Measurements from ENCODE around the gene LINC00305.

The LINC00305 gene

DNA sequence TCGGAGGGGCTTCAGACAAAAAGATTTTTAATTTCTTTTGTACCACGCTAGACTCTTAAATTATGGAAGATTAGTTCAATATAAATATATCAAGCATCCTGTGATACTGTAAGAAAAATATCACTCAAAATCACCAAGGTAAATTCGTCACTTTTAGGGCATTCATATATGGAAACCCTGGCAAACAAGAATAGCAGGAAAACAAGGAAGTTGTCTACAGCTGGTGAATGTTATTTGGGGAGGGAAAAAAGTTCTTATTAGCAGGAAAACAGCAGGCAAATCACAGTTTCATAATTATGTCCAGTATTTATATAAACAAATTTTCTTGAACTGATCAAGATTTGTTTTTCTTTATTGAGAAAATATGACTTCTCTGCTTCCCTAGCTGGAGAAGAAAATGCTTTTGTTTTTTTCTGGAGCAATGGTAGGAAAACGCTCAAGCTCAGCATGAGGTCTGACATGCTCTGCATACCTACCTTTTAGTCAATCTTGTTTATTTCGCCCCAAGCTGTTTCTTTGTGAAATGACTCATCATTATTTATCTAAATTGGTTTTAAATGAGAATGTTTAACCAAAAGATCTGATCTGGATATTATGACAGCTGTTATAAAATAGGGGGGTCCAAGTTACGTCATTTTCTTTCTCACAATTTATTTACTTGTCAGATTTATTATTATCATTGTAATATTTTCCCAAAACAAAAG lies 14.7 kb downstream of the LINC00305 start:
- Mint-ChIP-seq H3K4me1 (ENCODE audit: low read depth) (no peaks in the 10 kb centered on the region), H3K27me3 (peaks cover 5% of the 10 kb centered on the region), H3K36me3 (no peaks in the 10 kb centered on the region), H3K27ac (no peak overlapping the region), H3K4me3 (no peak overlapping the region), H3K9me3 (ENCODE audit: low read depth) (no peaks in the 10 kb centered on the region)

DNA sequence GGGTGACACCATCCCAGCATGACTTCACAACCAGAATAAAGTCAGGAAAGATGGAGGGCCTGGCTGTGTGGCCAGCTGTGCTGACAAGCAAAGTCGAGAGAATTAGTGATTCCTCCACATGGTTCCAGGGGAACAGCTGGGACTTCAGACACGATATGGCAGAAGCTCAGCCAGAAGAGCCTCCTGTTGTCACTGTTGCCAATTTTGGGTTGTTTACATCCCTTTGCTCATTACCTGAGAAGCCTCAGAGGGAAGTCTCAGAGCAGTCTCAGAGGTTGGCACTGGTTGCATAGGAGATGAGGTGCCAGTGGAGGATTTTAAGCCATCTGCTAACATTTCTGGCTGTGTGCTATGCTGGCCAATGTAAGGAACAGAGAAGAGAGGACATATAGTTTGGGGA lies 16.0 kb downstream of the LINC00305 start:
- Mint-ChIP-seq H3K4me1 (ENCODE audit: low read depth) (no peaks in the 10 kb centered on the region), H3K27me3 (peaks cover 5% of the 10 kb centered on the region), H3K36me3 (no peaks in the 10 kb centered on the region), H3K27ac (no peak overlapping the region), H3K9me3 (ENCODE audit: low read depth) (no peaks in the 10 kb centered on the region), H3K4me3 (no peak overlapping the region)

DNA sequence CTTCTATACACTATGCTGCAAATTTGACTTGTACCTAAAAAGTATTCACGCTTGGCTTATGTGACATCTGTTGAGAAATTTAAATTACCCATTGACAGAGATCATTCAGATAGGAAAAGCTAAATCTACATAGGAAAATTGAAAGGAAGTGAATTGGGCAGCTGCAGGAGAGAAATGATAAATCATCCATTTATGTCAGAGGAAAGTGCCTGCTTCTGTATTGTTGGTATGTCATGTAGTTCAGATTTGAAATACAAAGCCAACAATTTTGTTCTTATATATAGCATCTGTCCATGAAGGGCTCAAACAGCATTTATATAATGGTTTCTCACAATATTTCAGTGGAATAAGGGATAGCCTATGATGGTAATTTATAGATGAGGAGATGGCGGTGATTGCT lies 17.6 kb downstream of the LINC00305 start:
- no peaks in the 10 kb centered on the region for H3K9me3 Mint-ChIP-seq (ENCODE audit: low read depth)
- no peak overlapping the region for H3K4me3 Mint-ChIP-seq
- no peaks in the 10 kb centered on the region for H3K4me1 Mint-ChIP-seq (ENCODE audit: low read depth)
- H3K36me3 Mint-ChIP-seq = no peaks in the 10 kb centered on the region
- H3K27ac Mint-ChIP-seq = no peak overlapping the region
- H3K27me3 Mint-ChIP-seq = peaks cover 3% of the 10 kb centered on the region

DNA sequence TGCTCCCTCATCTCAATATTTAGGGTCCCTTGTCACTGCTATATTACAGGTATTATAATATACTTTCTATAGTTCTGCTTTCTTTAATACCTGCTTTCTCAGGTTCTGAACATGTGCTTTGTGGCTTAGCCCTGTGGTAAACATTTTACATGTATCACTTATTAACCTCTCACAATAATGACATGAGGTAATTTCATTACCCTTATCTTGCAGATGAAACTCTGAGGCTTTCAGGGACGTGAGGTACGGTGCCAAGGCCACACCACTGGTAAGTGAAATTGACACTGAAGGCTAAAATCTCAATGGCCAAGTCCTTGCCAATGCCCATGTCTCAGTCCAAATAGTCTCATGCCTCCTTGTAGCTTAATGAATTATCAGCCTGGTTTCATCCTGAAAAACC lies 21.7 kb downstream of the LINC00305 start:
- Mint-ChIP-seq H3K4me1 (ENCODE audit: low read depth) (no peaks in the 10 kb centered on the region), H3K36me3 (no peaks in the 10 kb centered on the region), H3K9me3 (ENCODE audit: low read depth) (no peaks in the 10 kb centered on the region), H3K27ac (no peak overlapping the region), H3K4me3 (no peak overlapping the region), H3K27me3 (peaks cover 3% of the 10 kb centered on the region)

DNA sequence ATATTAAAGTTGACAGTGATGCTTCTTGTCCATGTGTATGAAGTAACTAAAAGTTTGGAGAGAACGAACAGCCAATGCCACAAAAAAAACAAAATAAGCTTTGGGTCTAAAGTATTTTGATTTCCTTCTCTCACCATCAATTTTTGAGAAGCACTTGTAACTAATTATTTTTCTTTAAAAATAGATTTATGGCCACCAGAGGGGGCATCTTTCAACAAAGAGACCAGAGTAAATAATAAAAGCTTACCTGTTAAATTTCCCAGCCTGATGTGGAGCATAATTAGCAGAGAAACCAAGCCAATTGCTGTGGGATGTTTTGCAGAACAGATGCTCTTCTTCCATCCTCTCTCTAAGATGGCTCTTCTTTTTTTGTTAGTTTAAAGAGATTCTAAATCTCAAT lies 29.0 kb downstream of the LINC00305 start:
- Mint-ChIP-seq H3K36me3 (no peaks in the 10 kb centered on the region), H3K27ac (no peak overlapping the region), H3K4me3 (no peak overlapping the region), H3K27me3 (no peaks in the 10 kb centered on the region), H3K9me3 (ENCODE audit: low read depth) (no peaks in the 10 kb centered on the region), H3K4me1 (ENCODE audit: low read depth) (no peaks in the 10 kb centered on the region)

DNA sequence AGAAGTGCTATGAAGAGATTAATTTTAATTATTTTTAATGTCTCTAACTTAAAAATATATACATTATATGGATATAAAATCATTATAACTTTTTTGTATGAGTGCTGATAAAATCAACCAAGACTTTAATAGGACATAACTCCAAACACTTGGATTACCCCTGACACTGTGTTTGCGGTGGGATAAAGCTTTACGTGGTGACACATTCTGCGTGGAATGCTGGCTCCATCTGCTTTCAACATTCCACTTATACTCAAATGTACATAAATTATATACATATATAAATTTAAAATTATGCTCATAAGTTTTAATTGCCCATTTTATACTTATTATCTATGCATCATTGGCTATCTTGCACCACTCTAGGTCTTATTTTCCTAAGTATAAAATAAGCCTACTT lies 30.5 kb downstream of the LINC00305 start:
- Mint-ChIP-seq H3K4me1 (ENCODE audit: low read depth) (no peaks in the 10 kb centered on the region), H3K27me3 (no peaks in the 10 kb centered on the region), H3K27ac (no peak overlapping the region), H3K36me3 (no peaks in the 10 kb centered on the region), H3K9me3 (ENCODE audit: low read depth) (no peaks in the 10 kb centered on the region), H3K4me3 (no peak overlapping the region)

DNA sequence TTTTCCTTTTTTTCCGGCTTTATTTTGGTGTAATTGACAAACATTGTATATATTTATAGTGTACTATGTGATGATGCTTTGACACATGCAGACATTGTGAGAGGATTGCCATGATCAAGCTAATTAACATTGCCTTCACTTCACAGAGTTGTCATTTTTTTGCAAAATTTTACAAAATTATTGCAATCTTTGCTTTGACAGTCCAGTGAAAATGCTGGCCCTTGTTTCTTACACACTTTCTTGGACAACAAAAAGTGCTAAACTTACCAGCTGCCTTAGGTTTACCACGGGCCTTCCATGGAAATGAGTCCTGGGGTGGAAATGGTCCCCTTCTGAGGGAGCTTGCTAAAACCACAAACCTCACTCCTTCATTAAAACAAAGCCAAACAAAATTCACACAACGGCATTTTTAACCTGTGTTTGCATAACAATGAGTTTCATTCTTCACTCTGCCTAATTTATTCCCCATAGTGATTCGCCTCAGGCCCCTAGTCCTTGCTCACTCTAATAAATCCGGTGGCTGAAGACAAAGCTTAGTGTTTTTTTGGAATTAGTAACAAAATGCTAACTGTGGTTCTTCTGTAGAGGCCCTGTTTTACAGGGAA lies 32.2 kb downstream of the LINC00305 start:
- Mint-ChIP-seq H3K9me3 (ENCODE audit: low read depth) (no peaks in the 10 kb centered on the region), H3K27ac (no peak overlapping the region), H3K4me1 (ENCODE audit: low read depth) (no peaks in the 10 kb centered on the region), H3K4me3 (no peak overlapping the region), H3K36me3 (no peaks in the 10 kb centered on the region), H3K27me3 (no peaks in the 10 kb centered on the region)

DNA sequence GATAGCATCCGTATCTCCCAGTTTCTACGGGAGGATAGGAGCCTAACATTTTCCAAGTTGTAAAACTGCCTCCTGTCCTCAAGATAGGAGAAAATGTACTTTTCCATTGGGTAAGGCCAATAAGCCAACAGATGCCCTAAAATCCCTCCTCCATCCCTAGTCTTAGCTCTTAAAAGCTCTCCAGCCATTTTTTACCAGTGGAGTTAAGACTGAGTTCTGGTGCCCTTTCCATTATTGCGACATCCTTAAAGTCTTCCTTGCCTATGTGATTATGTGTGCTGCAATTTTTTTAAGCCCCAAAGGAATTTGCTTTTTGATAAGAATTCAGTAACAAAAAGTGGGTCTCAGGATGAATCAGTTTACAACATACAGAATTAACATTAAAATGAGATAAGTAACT lies 33.0 kb downstream of the LINC00305 start:
- Mint-ChIP-seq H3K4me3 (no peak overlapping the region), H3K9me3 (ENCODE audit: low read depth) (no peaks in the 10 kb centered on the region), H3K27me3 (no peaks in the 10 kb centered on the region), H3K27ac (no peak overlapping the region), H3K4me1 (ENCODE audit: low read depth) (no peaks in the 10 kb centered on the region), H3K36me3 (no peaks in the 10 kb centered on the region)

DNA sequence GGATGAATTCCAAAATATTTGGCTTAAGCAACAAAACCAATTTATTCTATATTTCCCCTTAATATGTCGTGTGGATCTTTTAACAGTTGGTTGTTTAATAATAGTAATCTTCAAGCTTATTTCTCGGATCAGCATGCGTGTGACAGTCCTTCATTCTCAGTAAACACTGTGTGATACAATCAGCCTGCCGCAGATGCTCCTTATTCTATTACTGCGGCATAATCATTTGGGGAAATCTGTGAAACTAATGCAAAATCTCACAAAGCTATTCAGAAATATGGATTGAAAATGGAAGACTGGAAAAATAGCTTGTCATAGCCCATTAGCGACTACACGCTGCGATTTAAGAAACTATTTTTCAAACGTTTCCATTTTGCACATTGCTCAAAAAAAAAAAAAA lies 36.9 kb downstream of the LINC00305 start:
- H3K27ac Mint-ChIP-seq = no peak overlapping the region
- no peaks in the 10 kb centered on the region for H3K36me3 Mint-ChIP-seq
- no peaks in the 10 kb centered on the region for H3K9me3 Mint-ChIP-seq (ENCODE audit: low read depth)
- no peak overlapping the region for H3K4me3 Mint-ChIP-seq
- H3K4me1 Mint-ChIP-seq (ENCODE audit: low read depth) = no peaks in the 10 kb centered on the region
- no peaks in the 10 kb centered on the region for H3K27me3 Mint-ChIP-seq

DNA sequence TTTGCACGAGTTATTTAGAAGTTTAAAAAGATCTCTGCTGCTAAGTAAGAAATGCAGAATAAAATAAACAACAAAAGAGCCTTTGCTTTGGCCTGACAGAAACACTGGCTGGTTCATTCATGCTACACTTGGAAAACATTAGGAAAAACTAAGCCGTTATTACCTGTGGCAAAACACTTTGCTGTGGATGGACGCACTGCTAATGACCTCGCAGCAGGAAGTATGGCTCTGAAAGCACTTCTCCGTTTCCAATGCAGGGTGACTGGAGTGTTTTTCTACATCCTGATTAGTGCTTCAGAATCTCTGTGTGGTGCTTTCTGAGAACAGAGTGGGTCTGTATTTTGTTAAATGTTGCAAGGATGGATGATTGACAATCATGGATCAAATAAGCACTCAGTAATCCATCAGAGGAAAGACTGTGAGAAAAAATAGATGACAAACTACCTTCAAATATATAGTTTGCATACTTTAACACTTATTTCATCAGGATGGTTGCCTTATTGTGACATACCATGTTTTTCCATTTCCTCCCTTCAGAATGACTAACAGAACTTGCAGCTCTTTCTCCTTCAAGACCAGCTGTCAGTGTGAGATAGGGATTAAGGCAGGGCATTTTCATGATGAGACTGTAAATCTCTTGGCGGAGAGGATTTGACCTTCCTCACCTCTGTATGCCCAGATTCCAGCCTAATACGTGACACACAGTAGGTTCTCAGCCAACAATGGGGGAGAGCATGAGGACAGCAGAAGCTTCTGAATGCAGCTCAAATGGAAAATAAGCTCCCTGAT lies 38.0 kb downstream of the LINC00305 start:
- Mint-ChIP-seq H3K27me3 (no peaks in the 10 kb centered on the region), H3K27ac (no peak overlapping the region), H3K4me3 (no peak overlapping the region), H3K4me1 (ENCODE audit: low read depth) (no peaks in the 10 kb centered on the region), H3K36me3 (no peaks in the 10 kb centered on the region), H3K9me3 (ENCODE audit: low read depth) (no peaks in the 10 kb centered on the region)

DNA sequence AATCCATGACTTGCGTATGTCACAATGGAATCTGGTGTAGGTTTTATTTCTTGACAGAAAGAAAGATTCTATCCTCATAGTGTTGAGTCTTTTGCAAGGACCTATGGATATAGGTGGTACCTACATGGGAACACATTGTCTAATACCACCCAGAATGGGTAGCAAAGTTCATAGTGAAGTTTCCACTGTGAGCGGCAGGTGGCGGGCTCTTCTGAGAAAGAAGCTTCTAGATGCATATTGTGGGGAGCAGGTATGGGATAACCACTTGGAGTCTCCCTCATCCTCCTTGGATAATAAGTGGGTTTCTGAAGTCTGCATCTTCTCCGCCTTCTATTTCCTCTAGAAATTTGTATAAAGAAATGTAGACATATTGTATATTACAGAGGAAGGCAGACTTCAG lies 44.9 kb downstream of the LINC00305 start:
- no peak overlapping the region for H3K4me3 Mint-ChIP-seq
- H3K27ac Mint-ChIP-seq = no peak overlapping the region

DNA sequence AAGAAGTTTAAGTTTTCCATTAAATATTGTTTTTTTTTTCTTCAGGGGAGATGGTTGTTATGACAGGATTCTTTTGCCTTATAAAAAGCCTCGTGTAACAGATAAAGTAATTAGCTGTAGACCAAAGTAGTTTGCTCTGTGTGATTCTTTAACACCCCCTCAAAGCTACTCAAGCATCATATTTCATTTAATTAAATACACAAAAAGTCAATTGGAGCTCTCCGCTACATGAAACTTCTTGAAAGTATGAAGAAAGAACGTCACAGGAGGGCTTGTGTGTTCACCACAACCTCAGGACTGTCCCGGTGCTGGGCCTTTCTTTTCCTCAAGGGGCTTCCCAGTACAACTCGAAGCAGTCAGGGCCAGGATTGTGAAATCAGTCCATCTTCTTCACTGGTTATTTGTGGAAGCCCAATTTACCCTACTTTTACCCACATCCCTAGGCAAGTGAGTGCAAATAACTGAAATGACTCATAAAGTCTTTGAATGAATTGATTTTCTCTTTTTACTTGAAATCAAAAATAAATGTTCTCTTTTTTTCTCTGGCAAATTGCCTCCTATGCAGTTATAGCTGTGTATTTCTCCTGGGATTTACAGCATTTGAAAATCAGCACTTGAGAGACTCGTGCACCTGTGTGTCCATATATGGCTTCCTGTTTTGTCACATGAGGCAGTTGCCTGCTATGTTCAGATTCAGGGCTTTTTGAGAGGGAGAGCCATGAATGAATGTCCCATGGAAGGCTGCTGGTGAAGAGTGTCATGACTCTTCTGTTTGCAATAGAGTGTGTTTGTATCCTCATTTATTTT lies 48.6 kb downstream of the LINC00305 start:
- H3K36me3 Mint-ChIP-seq = no peaks in the 10 kb centered on the region
- H3K4me1 Mint-ChIP-seq (ENCODE audit: low read depth) = no peaks in the 10 kb centered on the region
- no peaks in the 10 kb centered on the region for H3K9me3 Mint-ChIP-seq (ENCODE audit: low read depth)
- H3K4me3 Mint-ChIP-seq = no peak overlapping the region
- peaks cover 2% of the 10 kb centered on the region for H3K27me3 Mint-ChIP-seq
- H3K27ac Mint-ChIP-seq = no peak overlapping the region

More for the DNA sequence above, 44.9 kb downstream of the LINC00305 start:
- H3K27me3 Mint-ChIP-seq = peaks cover 2% of the 10 kb centered on the region
- H3K9me3 Mint-ChIP-seq (ENCODE audit: low read depth) = no peaks in the 10 kb centered on the region
- no peaks in the 10 kb centered on the region for H3K36me3 Mint-ChIP-seq
- no peaks in the 10 kb centered on the region for H3K4me1 Mint-ChIP-seq (ENCODE audit: low read depth)

DNA sequence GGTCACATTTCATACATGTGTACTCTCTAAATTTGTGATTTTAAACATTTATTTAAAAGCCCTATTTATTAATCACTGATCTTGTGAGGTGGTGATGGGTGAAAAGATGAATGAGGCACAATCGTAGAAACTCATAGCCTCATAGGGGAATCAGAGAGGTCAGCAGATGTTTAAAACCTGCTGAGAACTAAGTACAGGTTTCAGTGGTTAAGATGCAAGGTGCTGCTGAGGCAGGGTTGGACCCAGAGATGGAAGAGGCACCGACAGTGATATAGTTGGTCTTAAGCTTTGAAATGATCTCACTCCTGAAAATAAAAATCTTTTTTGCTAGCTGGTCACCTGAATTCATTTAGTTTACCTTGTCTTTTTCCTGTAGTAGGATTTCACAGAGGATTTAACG lies 49.6 kb downstream of the LINC00305 start:
- Mint-ChIP-seq H3K9me3 (ENCODE audit: low read depth) (no peaks in the 10 kb centered on the region), H3K4me1 (ENCODE audit: low read depth) (no peaks in the 10 kb centered on the region), H3K27me3 (peaks cover 6% of the 10 kb centered on the region)

DNA sequence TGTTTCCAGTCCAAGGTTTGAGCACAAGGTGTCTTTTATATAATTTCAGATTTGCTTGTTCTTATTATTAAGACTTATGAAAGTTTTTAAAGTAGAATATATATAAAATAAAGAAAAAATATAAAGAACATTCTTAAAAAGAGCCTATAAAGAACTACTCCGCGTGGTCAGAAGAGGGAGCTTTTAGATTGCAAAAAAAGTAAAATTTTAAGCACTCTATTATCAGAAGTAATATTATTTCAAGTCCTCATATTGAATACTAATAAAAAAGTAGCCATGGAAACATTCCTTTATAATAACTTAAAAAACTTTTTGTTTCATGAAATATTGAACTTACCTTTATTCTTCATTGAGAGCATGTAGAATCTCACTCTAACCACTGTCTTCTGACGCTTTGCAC lies 51.4 kb downstream of the LINC00305 start:
- no peaks in the 10 kb centered on the region for H3K36me3 Mint-ChIP-seq
- H3K4me1 Mint-ChIP-seq (ENCODE audit: low read depth) = no peaks in the 10 kb centered on the region
- no peaks in the 10 kb centered on the region for H3K9me3 Mint-ChIP-seq (ENCODE audit: low read depth)
- peaks cover 9% of the 10 kb centered on the region for H3K27me3 Mint-ChIP-seq
- no peak overlapping the region for H3K27ac Mint-ChIP-seq
- H3K4me3 Mint-ChIP-seq = no peak overlapping the region

More for the DNA sequence above, 49.6 kb downstream of the LINC00305 start:
- Mint-ChIP-seq H3K27ac (no peak overlapping the region), H3K4me3 (no peak overlapping the region), H3K36me3 (no peaks in the 10 kb centered on the region)

DNA sequence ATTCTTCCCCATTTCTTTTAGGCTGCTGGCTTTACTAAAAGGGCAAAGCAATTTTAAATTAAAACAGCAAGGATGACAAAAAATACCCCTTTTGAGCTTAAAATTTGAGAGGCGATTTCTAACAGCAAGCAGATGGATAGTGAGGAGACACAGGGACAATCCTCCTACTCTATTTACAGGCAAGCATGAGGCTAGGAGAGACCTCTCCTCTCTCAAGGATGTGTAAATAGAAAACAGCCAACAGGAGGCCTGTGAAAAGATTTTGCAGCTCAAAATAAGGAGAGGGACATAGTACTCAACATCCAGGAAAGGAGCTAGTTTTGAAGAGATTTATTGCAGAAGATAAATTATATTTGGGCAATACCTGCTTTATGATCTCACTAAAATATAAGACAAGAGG lies 53.8 kb downstream of the LINC00305 start:
- H3K36me3 Mint-ChIP-seq = no peaks in the 10 kb centered on the region
- H3K4me1 Mint-ChIP-seq (ENCODE audit: low read depth) = no peaks in the 10 kb centered on the region
- no peak overlapping the region for H3K4me3 Mint-ChIP-seq
- no peak overlapping the region for H3K27ac Mint-ChIP-seq
- no peaks in the 10 kb centered on the region for H3K9me3 Mint-ChIP-seq (ENCODE audit: low read depth)
- peaks cover 10% of the 10 kb centered on the region for H3K27me3 Mint-ChIP-seq

Measured in activated naive CD8-positive, alpha-beta T cell (primary cell).